Hair follicular keratinocyte (primary cell): ENCODE data around the gene DYNLT3. TPM values are rescaled to one million over a fixed set of nuclear protein-coding genes. Genes with fewer than 3 reads are reported as not detected.

Source experiments
- total RNA-seq: library from RNA; depleted of rRNA; stranded (reverse); fragments of >200 nt; gene quantifications from 2 replicates; pipeline ENCODE4 v1.2.3, GENCODE V29; 2015

Gene DYNLT3
- total RNA-seq = 22.8 and 36.4 TPM in 2 replicates

DNA sequence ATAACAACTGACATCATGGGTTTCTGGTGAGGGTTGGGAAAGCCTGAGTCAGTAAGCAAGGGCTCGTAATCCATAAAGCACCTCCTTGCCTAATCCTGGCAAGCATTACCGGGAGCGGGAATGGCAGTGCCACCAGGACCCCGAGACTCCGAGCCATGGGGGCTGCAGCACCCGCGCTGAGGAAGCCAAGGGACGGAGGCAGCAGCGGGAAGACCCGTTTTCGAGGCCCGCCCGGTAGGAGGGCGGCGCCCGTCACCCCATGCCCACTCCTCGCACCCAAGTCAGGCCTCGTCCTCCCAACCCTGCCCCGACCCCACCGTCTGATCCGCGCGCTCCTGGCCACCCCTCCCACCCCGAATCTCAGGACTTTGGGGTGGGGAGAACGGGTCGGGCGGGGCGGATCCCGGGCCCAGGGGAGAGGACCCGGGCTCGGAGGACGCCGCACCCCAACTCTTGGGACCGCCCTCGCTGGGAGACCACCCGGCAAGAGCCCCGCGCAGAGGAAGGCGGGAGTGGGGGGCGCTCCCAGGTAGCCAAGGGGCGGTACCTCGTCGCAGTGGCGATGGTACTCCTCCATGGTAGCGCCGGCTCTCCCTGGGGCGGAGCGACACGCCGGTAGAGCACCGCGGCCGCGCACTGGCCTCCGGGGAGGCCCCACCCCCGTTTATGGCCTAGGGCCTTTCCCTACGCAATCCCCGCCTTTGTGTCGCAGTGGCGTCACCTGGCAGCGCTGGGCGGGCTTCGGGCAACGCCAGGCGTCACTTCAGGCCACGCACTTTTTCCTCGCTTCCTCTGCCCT lies at the start of gene DYNLT3:
DYNLT3 (minus strand) TSS at position 638 of the 799 bp plus-strand sequence; CDS start at position 577, 61 bp downstream.

Other genes starting within 250 kb of the DYNLT3 start
- gene XK, start 161.8 kb downstream of the DYNLT3 start, total RNA-seq = 0.39 and 0.46 TPM in 2 replicates
- gene CYBB, start 67.5 kb downstream of the DYNLT3 start, total RNA-seq = not detected in 2 replicates
- gene SYTL5, start 159.0 kb upstream of the DYNLT3 start, total RNA-seq = 0.04 and 0.08 TPM in 2 replicates